CD14-positive monocyte (primary cell): Measurements from ENCODE around the gene HGFAC. TPM values are rescaled to one million over a fixed set of nuclear protein-coding genes. Genes with fewer than 3 reads are reported as not detected.

Experiments used
- DNase-seq, 3 donors: peaks; one replicate each; pipeline ENCODE4 v3.0.0-alpha.2; 2011 to 2022
- H2AFZ ChIP-seq: 2 replicates; pipeline ENCODE4 v1.6.0; 2012; ENCODE audit warnings: mild to moderate bottlenecking, low read depth, low read length, inconsistent platforms; ENCODE audit not compliant: insufficient read depth, poor library complexity, severe bottlenecking
- H3K27ac ChIP-seq, 2 donors: 1 replicate in 1 of 2; 2 replicates in 1 of 2; pipeline ENCODE4 v1.5.1; 2012 to 2013; ENCODE audit warnings: low read length in 2 of 2, control low read depth in 1 of 2, inconsistent platforms in 1 of 2, low read depth in 1 of 2, mild to moderate bottlenecking in 1 of 2
- H3K27me3 ChIP-seq, 2 donors: one replicate each; pipeline versions ENCODE4 v1.6.0 to v1.6.1; 2011 to 2013; ENCODE audit warnings: low read length in 2 of 2; ENCODE audit not compliant: control insufficient read depth in 2 of 2, insufficient read depth in 2 of 2
- H3K36me3 ChIP-seq, 2 donors: replicated peaks in 1 of 2; 1 replicate in 1 of 2; 2 replicates in 1 of 2; pipeline versions ENCODE4 v1.5.1 to v1.6.1; 2012 to 2013; ENCODE audit warnings: low read length in 2 of 2, control low read depth in 1 of 2, inconsistent platforms in 1 of 2, mild to moderate bottlenecking in 1 of 2; ENCODE audit not compliant: insufficient read depth in 2 of 2, control insufficient read depth in 1 of 2
- H3K4me1 ChIP-seq, 2 donors: 1 replicate in 1 of 2; 2 replicates in 1 of 2; pipeline versions ENCODE4 v1.5.1 to v1.6.1; 2012 to 2013; ENCODE audit warnings: low read length in 2 of 2, control low read depth in 1 of 2, inconsistent platforms in 1 of 2, mild to moderate bottlenecking in 1 of 2, moderate library complexity in 1 of 2; ENCODE audit not compliant: insufficient read depth in 2 of 2, control insufficient read depth in 1 of 2
- H3K4me2 ChIP-seq: replicated peaks from 2 replicates; pipeline ENCODE3; 2012; ENCODE audit warnings: low read length, moderate library complexity, mild to moderate bottlenecking; ENCODE audit not compliant: poor library complexity, severe bottlenecking; ENCODE audit errors: extremely low read depth
- H3K4me3 ChIP-seq, 3 experiments: fragments of 200-600 bp in 1 of 3; sonication (generic) in 1 of 3; replicated peaks in 1 of 3; 1 replicate in 2 of 3; 2 replicates in 1 of 3; pipeline ENCODE4 v1.5.1; 2011 to 2013; ENCODE audit warnings: low read length in 3 of 3, mild to moderate bottlenecking in 3 of 3, control low read depth in 2 of 3, low read depth in 2 of 3, inconsistent platforms in 1 of 3, moderate library complexity in 1 of 3
- H3K79me2 ChIP-seq: 2 replicates; pipeline ENCODE4 v1.6.0; 2012; ENCODE audit warnings: mild to moderate bottlenecking, control low read depth, inconsistent platforms, low read length, moderate library complexity; ENCODE audit not compliant: insufficient read depth
- H3K9ac ChIP-seq: 2 replicates; pipeline ENCODE4 v1.6.0; 2017; ENCODE audit warnings: low read length, mild to moderate bottlenecking; ENCODE audit not compliant: insufficient read depth, poor library complexity, severe bottlenecking
- H3K9me3 ChIP-seq, 2 donors: replicated peaks in 1 of 2; 1 replicate in 1 of 2; 2 replicates in 1 of 2; pipeline versions ENCODE4 v1.5.1 to v1.6.1; 2012 to 2013; ENCODE audit warnings: low read length in 2 of 2, control low read depth in 1 of 2; ENCODE audit not compliant: control insufficient read depth in 1 of 2, insufficient read depth in 1 of 2
- H4K20me1 ChIP-seq: 2 replicates; pipeline ENCODE4 v1.6.0; 2012; ENCODE audit warnings: mild to moderate bottlenecking, low read length, control low read depth, moderate library complexity; ENCODE audit not compliant: insufficient read depth
- H3K27ac Mint-ChIP-seq, 7 donors: one replicate each; pipeline ENCODE4 v1.8.0; 2020; ENCODE audit warnings: mild to moderate bottlenecking in 7 of 7, mixed read lengths in 7 of 7, moderate library complexity in 6 of 7, inconsistent platforms in 2 of 7
- H3K27me3 Mint-ChIP-seq, 3 donors: one replicate each; pipeline ENCODE4 v1.8.0; 2021 to 2022; ENCODE audit warnings: low read depth in 3 of 3, mild to moderate bottlenecking in 3 of 3, mixed read lengths in 3 of 3, moderate library complexity in 3 of 3, inconsistent platforms in 1 of 3
- H3K36me3 Mint-ChIP-seq, 2 donors: one replicate each; pipeline ENCODE4 v1.8.0; 2020; ENCODE audit warnings: mixed read lengths in 2 of 2, inconsistent platforms in 1 of 2, mild to moderate bottlenecking in 1 of 2
- H3K4me1 Mint-ChIP-seq: one replicate; pipeline ENCODE4 v1.8.0; 2020; ENCODE audit warnings: mild to moderate bottlenecking, mixed read lengths
- H3K4me3 Mint-ChIP-seq, 2 donors: one replicate each; pipeline ENCODE4 v1.8.0; 2020; ENCODE audit warnings: mild to moderate bottlenecking in 2 of 2, mixed read lengths in 2 of 2, moderate library complexity in 1 of 2
- H3K9me3 Mint-ChIP-seq, 7 donors: one replicate each; pipeline ENCODE4 v1.8.0; 2020 to 2022; ENCODE audit warnings: mixed read lengths in 7 of 7, mild to moderate bottlenecking in 6 of 7, moderate library complexity in 6 of 7, inconsistent platforms in 2 of 7
- WGBS: methylation state at CpG from one replicate; pipeline ENCODE4 v1.1.5; 2013; ENCODE audit warnings: missing lambda C conversion rate; ENCODE audit not compliant: insufficient coverage; 5-methylcytosine and 5-hydroxymethylcytosine counted together
- intact Hi-C, 2 donors: fragments of 100-400 bp; cut with micrococcal nuclease; formaldehyde crosslinking; loops; one replicate each; pipeline versions ENCODE4 v1.15.0 to v1.15.1; 2023
- polyA plus RNA-seq, 3 donors: library from polyadenylated mRNA; depleted of rRNA in 1 of 3; unstranded in 2 of 3; stranded (reverse) in 1 of 3; fragments of 300-500 nt in 2 of 3; fragments of >200 nt in 1 of 3; fragmentation: Illumina TruSeq in 2 of 3; gene quantifications; 1 replicate in 2 of 3; 2 replicates in 1 of 3; pipeline ENCODE4 v1.2.3, GENCODE V29; 2012 to 2021
- TF ChIP-seq, protein P1 (sequence below): fragments of 200-600 bp; IDR thresholded peaks from one replicate; pipeline ENCODE4 v1.8.0; 2022; ENCODE audit warnings: antibody characterized with exemption, mild to moderate bottlenecking

The HGFAC gene
- polyA plus RNA-seq, 3 donors: 0.17 TPM; not detected in 2

DNA sequence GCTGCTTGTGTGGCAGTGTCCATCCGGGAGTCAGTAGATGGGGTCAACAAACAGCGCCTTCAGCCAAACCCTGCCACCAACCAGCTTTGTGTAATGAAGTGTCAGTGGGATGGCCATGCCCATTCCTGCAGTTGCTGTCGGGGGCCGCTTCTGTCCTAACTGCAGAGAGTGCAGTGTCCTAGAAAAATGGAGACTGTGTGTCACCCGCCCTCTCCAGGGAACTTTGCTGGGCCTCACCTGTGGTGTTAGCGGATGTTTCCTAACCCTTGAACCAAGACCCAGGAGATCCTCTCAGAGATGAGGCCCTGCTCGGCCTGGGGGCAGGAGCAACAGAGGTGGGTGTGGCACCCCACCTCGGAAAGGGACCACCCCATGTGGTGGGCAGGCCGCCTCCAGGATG, 35.3 kb upstream of the HGFAC start:
- Histone ChIP-seq H3K4me2 (no peak overlapping the region), H3K4me3 (no peak overlapping the region), H3K4me1 (peaks cover 25 to 35% of the 10 kb centered on the region in 2 donors), H3K36me3 (no peaks in the 10 kb centered on the region), H3K9me3 (peaks cover 0 to 5% of the 10 kb centered on the region in 2 donors), H3K9ac (no peak overlapping the region), H3K27me3 (no peaks in the 10 kb centered on the region), H2AFZ (no peak overlapping the region), H3K27ac (no peak overlapping the region), H3K79me2 (no peaks in the 10 kb centered on the region), H4K20me1 (no peaks in the 10 kb centered on the region)
- TF ChIP-seq, protein P1, sequence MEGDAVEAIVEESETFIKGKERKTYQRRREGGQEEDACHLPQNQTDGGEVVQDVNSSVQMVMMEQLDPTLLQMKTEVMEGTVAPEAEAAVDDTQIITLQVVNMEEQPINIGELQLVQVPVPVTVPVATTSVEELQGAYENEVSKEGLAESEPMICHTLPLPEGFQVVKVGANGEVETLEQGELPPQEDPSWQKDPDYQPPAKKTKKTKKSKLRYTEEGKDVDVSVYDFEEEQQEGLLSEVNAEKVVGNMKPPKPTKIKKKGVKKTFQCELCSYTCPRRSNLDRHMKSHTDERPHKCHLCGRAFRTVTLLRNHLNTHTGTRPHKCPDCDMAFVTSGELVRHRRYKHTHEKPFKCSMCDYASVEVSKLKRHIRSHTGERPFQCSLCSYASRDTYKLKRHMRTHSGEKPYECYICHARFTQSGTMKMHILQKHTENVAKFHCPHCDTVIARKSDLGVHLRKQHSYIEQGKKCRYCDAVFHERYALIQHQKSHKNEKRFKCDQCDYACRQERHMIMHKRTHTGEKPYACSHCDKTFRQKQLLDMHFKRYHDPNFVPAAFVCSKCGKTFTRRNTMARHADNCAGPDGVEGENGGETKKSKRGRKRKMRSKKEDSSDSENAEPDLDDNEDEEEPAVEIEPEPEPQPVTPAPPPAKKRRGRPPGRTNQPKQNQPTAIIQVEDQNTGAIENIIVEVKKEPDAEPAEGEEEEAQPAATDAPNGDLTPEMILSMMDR: no peak
- Mint-ChIP-seq H3K9me3 (peaks cover 2 to 11% (median 4%) of the 10 kb centered on the region in 7 donors), H3K27ac (no peak overlapping the region), H3K27me3 (peaks cover 0 to 4% (median 0%) of the 10 kb centered on the region in 3 donors), H3K4me1 (peaks cover 34% of the 10 kb centered on the region), H3K36me3 (peaks cover 8% of the 10 kb centered on the region in 2 donors), H3K4me3 (no peak overlapping the region)
- intact Hi-C loops: loop anchor here in 1 of 2 donors (5.0 kb wide), 1 partner anchor 39 kb away; no protein-coding TSS in a partner anchor
- DNase-seq: no peak
- WGBS: 100% methylated on average over 5 of the region's 9 CpGs

DNA sequence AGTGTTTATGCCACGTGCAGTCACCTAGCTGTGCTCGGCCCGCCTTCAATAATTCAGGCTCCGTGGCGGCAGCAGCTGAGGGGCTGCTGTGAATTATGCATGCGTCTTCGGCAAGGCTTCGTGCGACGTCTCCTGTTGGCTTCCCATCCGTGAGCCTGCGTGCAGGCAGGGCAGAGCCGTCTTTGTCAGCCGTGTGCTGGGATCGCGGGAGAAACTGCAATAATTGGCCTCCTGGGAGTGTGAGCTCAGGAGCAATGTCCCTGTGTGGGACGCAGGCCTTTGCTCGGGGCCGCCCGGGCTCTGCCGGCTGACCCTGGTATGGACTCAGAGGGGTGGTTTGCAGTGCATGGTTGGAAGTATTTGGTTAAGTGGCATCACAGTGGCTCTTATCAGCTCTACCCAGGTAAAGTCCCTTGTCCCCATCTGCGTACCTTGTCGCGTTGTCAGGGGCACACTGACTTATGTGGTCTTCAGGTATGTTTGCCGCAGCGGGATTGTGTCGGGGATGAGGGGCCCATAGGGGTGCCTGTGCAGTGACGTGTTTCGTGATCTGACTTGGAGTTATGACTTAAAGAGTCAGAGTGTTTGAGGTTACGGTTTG, 34.5 kb upstream of the HGFAC start:
- H3K27me3 Mint-ChIP-seq: peaks cover 0 to 4% (median 0%) of the 10 kb centered on the region in 3 donors
- H3K27ac ChIP-seq: no peak overlapping the region
- no peak overlapping the region for H3K27ac Mint-ChIP-seq
- peaks cover 0 to 5% of the 10 kb centered on the region in 2 donors for H3K9me3 ChIP-seq
- H3K27me3 ChIP-seq: no peaks in the 10 kb centered on the region
- intact Hi-C loops: loop anchor here in 1 of 2 donors (5.0 kb wide), 1 partner anchor 40 kb away; no protein-coding TSS in a partner anchor
- H2AFZ ChIP-seq: no peak overlapping the region
- H3K4me3 ChIP-seq: no peak overlapping the region
- H3K4me1 Mint-ChIP-seq: peaks cover 28% of the 10 kb centered on the region
- H3K4me1 ChIP-seq: peaks cover 17 to 26% of the 10 kb centered on the region in 2 donors
- peaks cover 2 to 11% (median 4%) of the 10 kb centered on the region in 7 donors for H3K9me3 Mint-ChIP-seq
- no peak for DNase-seq
- H3K4me2 ChIP-seq: no peak overlapping the region
- no peaks in the 10 kb centered on the region for H3K79me2 ChIP-seq
- H3K36me3 ChIP-seq: no peaks in the 10 kb centered on the region
- H3K9ac ChIP-seq: no peak overlapping the region
- no peak overlapping the region for H3K4me3 Mint-ChIP-seq
- H3K36me3 Mint-ChIP-seq: peaks cover 8% of the 10 kb centered on the region in 2 donors
- 95% methylated on average over 24 of the region's 30 CpGs for WGBS
- TF ChIP-seq, protein P1: no peak
- no peaks in the 10 kb centered on the region for H4K20me1 ChIP-seq
